COR-L47 (cell line): ENCODE results near the gene NTSR1.

Experiments
- DNase-seq: peaks from one replicate; lab custom pipeline; 2025; lab: John Stamatoyannopoulos, UW

The NTSR1 gene

DNA sequence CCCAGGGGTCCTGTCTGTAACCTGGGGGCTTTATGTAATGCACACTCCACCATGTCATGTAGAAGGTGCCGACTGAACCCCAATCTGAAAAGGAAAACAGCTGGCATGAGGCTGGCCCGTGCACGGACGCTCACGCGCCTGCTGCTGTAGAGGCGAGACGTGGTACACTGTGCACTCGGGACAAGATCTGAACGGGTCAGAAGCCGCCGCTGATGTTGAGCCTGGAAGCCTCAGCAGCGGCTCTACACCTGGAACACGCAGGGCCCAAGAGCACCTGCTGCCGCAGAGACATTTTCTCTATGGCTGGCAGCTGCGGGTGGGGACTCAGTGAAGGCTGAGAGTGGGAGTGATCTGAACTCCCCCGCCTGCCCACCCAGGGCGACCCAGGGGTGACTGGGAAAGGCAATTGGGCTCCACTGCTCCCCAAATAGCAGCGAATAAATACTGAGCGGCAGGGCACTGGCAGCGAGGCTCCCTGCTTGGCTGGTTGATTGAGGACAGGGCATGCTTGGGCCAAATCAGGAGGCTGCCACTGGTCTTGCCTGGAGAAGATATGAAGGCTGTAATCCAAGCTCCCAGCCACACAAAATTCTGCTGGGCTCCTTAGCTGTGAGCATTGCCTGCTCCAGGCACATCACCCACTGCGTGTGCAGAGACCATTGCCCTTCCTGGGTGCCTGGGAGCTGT is 93.5 kb downstream of the NTSR1 start:
- DNase-seq: no peak

DNA sequence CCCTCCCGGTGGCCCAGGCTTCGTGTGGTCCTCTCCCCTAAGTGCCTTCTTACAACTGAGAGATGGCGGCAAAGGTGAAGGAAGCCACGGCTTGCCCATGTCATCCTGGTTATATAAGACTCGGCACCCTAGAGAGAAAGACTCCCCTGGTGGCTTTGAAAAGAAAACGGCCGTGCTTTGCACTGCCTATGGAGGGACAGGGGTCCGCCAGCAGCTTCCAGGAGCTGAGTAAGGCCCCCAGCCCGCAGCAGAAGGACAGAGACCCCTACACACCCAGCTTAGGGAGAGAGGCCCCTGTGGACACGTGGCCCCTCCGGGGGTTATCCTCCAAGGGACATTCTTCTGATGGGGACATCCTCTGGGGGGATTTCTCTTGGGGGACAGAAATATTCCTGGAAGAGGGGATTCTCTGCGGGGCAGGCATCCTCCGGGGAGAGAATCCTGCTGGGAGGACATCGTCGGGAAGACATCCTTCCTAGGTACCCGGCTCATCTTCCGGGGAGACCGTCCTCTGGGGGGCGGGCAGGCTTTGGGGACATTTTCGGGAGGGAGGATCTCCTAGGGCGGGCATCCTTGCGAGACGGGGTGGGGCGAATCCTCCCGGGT is 95.5 kb downstream of the NTSR1 start:
- DNase-seq: no peak

DNA sequence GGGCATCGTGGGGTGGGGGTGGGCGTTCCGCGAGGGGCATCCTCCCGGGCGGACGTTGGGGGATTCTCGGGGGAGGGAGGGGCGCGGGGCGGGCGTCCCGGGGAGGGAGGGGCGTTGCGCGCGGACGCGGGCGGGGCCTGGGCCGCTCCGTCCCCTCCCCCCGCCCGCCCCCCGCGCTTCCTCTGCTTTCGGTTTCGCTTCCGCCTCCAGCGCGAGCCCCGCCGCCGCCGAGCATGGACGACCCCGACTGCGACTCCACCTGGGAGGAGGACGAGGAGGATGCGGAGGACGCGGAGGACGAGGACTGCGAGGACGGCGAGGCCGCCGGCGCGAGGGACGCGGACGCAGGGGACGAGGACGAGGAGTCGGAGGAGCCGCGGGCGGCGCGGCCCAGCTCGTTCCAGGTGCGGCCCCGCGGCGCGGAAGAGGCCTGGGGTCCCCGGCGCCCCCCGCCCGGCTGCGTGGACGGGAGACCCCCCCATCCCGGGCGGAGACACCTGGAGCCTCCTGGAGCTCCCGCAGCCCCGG is 96.1 kb downstream of the NTSR1 start, which contains the start of gene OGFR:
Gene OGFR (plus strand): TSS at position 209 of the 528 bp plus-strand sequence. CDS start 25 bp downstream, at position 234.
- peak; percentile 48 for DNase-seq

DNA sequence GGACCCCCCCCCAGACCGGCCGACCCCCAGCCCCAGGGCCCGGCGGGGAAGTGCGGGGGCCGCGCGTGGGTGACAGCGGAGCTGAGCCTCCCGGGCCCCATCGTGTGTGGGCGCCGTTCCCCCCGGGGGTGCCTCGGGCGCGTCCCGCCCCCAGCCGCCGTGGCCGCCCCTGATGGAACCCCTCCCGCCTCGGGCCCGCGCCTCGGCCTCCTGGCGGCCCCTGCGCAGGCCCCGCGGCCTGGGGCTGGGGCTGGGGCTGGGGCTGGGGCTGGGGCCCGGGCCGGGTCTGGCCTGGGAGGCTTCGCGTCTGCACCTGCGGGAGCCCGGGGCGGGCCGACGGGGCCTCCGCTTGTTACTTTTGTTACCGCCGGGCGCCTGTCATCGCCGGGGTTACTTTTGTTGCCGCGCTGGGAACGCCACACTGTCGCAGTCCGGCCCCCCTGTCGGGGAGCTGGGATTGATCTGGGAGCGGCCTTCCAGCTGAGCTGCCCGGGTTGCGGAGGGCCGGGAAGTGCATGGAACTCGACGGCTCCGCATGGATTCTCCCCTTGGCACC is 96.6 kb downstream of the NTSR1 start:
- DNase-seq: no peak

DNA sequence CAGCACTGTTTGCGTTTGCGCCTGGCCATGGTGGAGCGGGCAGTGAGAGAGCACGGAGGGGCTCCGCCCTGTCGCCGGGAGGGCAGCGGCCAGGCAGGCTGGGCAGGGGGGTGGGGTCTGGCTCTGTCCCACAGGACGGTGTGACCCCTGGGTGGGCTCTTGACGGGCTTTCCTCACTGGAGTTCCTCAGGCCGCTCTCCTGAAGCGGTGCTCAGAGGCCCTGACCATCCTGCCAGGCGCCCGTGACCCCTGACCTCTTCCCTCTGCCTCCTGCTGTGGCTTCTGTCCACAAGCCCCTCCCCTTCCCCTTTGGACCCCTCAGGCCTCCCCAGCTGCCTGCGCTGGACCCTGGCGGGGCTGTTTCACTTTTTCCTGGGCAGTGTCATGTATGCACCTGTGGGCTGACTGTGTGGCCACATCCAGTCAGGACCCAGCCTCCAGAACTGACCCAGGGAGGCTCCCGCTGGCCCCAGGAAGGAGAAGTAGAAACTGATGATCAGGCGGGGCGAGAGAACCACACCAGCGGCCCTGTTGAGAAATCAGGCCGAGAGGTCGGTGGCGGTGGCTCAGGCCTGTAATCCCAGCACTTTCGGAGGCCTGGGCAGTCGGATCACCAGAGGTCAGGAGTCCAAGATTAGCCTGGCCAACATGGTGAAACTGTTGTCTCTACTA is 97.2 kb downstream of the NTSR1 start:
- DNase-seq: no peak

DNA sequence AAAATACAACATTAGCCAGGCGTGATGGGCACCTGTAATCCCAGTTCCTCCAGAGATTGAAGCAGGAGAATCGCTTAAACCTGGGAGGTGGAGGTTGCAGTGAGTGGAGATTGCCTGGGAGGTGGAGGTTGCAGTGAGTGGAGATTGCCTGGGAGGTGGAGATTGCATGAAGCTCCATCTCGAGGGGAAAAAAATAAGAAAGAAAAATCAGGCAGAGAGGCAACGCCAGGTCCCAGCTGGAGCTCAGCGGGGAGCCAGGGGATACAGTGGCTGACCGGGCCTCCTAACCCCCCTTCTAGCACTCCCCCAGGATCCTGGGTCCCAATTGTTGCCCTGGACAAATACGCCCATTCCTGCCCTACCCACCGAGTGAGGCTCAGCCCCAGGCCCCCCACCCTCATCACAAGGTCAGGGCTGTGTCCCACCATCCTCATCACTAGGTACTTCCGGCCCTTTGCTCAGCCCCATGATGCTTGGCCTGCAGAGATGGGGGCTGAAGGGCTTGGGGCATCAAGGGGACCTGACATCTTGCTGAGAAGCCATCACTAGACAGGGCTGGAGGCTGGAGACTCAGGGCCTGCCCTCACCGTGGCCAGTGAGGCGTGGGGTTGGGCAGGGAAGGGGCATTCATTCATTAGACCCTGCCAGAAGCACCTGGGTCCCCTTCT is 97.9 kb downstream of the NTSR1 start:
- DNase-seq: no peak

DNA sequence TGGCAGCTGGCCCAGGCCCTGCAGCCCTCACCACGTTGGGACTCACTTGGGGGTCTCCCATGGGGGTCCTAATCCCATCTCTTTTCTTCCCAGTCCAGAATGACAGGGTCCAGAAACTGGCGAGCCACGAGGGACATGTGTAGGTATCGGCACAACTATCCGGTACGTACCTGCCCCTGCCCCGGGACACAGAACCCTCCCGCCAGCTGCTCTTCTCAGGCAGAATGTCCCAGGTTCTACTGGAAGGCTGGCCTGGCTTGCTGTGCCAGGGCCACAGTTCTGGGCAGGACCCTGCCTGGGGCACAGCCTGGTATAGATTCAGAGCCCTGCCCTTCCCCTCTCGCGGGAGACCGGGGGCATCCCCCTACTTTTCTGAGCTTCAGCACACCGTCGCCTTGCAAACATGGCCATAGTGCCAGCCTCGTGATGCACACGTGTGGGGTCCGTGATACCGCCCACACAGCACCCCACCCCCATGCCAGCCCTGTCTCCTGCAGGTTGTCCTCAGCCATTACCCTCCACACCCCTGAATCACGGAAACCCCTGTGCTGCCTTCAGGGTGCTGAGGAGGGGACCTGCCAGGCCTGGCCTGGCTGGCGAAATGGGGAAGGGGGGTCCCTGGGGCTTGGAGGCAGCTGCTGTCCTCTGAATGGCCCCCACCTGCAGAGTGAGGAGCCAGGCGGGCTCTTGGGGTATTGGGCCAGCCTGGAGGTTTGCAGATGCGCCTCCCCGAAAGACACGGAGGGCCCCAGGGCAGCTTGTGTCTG is 99.0 kb downstream of the NTSR1 start:
- DNase-seq: no peak

DNA sequence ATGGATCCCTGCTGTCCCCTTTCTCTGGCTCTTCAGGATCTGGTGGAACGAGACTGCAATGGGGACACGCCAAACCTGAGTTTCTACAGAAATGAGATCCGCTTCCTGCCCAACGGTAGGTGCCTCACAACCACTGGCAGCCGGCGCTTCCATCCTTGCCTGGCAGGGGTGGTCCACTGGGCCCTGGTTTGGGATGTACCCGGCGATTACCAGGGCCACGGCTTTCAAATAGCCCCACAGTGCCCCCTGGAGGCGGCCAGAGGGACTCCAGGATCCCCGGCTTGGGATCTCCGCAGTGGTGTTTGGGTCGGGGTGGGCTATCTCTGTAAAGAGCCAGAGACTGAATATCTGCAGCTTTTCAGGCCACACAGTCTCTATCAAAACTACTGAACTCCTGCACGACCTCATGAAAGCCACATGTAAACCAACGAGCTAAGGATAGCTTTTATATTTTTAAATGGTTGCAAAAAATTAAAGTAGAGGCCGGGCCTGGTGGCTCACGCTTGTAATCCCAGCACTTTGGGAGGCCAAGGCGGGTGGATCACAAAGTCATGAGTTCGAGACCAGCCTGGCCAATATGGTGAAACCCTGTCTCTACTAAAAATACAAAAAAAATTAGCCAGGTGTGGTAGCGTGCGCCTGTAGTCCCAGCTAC is 99.7 kb downstream of the NTSR1 start:
- DNase-seq: peak; percentile 34

DNA sequence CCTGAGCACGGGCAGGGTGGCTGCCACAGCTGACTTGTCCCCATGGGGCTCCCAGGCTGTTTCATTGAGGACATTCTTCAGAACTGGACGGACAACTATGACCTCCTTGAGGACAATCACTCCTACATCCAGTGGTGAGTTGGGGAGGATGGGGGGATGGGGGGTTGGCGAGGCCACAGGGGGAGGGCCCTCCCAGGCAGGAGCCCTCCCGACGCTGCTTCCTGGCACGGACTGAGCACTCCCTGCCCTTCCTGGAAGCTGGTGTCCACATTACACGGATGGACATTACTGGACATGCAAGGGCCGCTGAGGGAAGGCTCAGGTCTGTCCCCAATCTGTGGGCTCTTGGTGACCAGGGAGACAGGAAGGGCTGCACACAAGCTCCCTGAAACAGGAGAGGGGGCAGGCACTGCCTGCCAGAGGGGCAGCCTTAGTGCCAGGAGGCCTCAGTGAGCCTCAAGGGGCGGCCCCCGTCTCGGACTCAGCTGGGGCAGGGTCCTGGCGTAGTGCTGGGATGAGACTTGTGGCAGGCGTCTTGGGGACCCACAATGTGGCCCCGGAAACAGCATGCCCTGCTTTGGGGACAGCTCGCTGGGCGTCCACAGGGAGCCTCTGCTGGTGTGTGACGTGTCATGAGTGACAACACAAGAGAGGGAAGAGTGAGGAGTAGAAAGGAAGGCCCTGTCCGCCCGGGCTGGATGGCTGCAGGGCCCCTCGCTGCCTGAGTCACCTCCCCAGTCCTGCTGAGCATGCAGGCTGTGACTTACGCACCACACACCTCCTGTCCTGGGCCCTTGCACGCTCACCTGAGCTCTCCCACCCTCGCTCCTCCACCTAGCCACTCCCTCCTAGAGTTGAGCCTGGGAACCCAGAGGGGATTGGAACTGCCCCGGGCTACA is 101.1 kb downstream of the NTSR1 start:
- DNase-seq: no peak

DNA sequence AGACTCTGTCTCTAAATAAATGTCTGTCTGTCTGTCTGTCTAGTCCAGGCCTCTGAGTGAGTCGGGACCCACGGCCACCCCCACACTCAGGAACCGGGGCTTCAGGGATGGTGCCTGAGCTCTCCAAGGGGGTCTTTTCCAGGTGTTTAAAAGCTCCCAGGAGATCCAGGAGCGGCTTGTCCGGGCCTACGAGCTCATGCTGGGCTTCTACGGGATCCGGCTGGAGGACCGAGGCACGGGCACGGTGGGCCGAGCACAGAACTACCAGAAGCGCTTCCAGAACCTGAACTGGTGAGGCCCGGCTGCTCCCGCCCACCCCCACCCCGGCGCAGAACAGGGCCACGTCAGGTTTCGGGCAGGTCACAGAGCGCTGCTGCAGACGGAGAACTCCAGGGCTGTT is 102.7 kb downstream of the NTSR1 start:
- DNase-seq: no peak

DNA sequence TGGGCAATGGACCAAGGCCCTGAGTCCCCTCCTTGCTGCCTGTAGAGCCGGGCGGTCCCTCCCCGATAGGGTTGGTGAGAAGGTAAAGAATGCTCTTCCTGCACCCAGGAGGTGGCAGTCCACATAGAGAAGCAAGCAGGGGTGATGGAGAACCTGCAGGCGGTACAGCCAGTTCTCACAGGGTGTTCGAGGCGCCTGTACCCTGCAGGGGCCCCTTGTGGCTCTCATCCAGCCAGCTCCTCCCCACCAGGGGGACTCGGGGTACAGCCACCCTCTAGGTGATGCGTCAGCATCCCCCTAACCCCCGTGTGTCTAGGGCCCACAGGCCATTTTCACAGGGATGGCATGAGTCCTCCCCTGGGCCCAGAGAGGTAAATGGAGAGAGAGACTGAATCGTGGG is 103.1 kb downstream of the NTSR1 start:
- DNase-seq: no peak
